T-helper 2 cell treated with Interferon-gamma antibody and Interleukin-4, amounts not matched to agents 5 μg/mL and 100 μg/mL, for 36 hours (primary cell): Measurements from ENCODE around the gene LAD1.
A peak's percentile ranks its signal among the peaks of the same experiment; 100 is the strongest.

ENCODE experiments used
- DNase-seq: peaks from one replicate; pipeline ENCODE4 v3.0.0; 2021; ENCODE audit warnings: low spot score
- H3K27ac Mint-ChIP-seq: one replicate; pipeline ENCODE4 v1.8.0; 2021; ENCODE audit warnings: mild to moderate bottlenecking, mixed read lengths
- H3K27me3 Mint-ChIP-seq: one replicate; pipeline ENCODE4 v1.8.0; 2021; ENCODE audit warnings: low read depth, mixed read lengths
- H3K36me3 Mint-ChIP-seq: one replicate; pipeline ENCODE4 v1.8.0; 2021; ENCODE audit warnings: low read depth, mixed read lengths
- H3K4me1 Mint-ChIP-seq: one replicate; pipeline ENCODE4 v1.8.0; 2021; ENCODE audit warnings: low read depth, mixed read lengths
- H3K4me3 Mint-ChIP-seq: one replicate; pipeline ENCODE4 v1.8.0; 2022; ENCODE audit warnings: mild to moderate bottlenecking, moderate library complexity, mixed read lengths
- H3K9me3 Mint-ChIP-seq: one replicate; pipeline ENCODE4 v1.8.0; 2021; ENCODE audit warnings: mixed read lengths

Gene LAD1

GRCh38 chr1:201399018-201399351, at the start of gene LAD1:
Gene LAD1 (minus strand): TSS chr1:201399324. CDS start chr1:201399306, 18 bp downstream.
- Mint-ChIP-seq H3K4me3 (no peak within 1 kb of the TSS), H3K4me1 (no peaks in the 10 kb centered on the region), H3K27me3 (peaks cover 23% of the 10 kb centered on the region), H3K9me3 (no peaks in the 10 kb centered on the region), H3K36me3 (no peaks in the 10 kb centered on the region), H3K27ac (no peak within 1 kb of the TSS)
- no peak for DNase-seq

DNA sequence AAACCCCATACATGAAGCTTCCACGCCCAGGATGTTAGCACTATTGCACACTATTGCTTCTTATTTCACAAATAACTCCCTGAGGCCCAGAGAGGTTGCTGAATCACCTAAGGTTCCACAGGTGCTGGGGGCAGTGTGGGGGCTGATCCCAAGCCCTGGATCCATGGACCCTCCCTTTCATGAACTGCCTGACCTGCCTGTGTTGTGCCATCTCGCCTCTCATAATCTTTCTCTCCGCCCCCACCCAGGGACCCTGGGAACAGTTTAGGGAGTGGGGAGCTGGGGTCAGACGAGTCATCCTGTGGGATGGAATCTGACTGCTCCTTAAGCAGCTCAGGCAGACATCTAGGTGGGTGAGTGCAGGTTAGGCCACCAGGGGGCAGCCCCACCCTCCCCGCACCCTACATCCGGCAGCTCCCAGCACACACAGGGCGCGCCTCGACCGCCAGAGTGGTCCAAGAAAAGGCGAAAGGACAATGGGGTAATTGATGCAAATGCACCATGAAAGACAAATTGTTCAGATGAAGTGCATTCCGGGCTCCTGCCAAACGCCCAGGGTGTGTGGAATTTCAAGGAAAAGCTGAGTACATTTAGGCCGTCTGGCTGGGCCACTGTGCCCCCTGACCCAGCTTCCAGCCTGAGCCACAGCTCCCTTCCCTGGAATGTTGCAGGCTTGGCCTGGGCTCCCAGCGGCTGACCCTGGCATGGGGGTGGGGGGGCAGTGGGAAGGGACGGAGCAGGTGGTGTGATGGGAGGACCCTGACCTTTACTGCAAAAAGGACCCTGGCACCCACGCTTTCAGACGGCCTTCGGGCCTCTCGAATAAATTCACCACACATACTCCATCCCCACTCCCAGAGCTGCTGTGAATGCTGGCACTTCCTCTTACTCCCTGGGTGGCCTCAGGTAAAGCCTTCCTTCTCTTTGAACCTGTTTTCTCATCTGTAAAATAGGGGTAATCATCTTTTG, 49.1 kb upstream of the LAD1 start:
- peaks cover 21% of the 10 kb centered on the region for H3K4me1 Mint-ChIP-seq
- peak; percentile 32 for DNase-seq
- no peaks in the 10 kb centered on the region for H3K36me3 Mint-ChIP-seq
- no peaks in the 10 kb centered on the region for H3K9me3 Mint-ChIP-seq
- H3K27ac Mint-ChIP-seq, result no peak overlapping the region
- no peak overlapping the region for H3K4me3 Mint-ChIP-seq
- H3K27me3 Mint-ChIP-seq, result peaks cover 18% of the 10 kb centered on the region

- H3K4me1 Mint-ChIP-seq, result peaks cover 8% of the 10 kb centered on the region
- H3K9me3 Mint-ChIP-seq, result no peaks in the 10 kb centered on the region
- no peak for DNase-seq
- no peak overlapping the region for H3K4me3 Mint-ChIP-seq
- H3K36me3 Mint-ChIP-seq, result no peaks in the 10 kb centered on the region
- no peak overlapping the region for H3K27ac Mint-ChIP-seq
- H3K27me3 Mint-ChIP-seq, result peaks cover 25% of the 10 kb centered on the region
These were observed 46.2 kb upstream of the LAD1 start for GRCh38 chr1:201445310-201445709.

- Mint-ChIP-seq H3K27me3 (peaks cover 27% of the 10 kb centered on the region), H3K4me1 (peaks cover 8% of the 10 kb centered on the region), H3K27ac (no peak overlapping the region), H3K36me3 (no peaks in the 10 kb centered on the region), H3K9me3 (no peaks in the 10 kb centered on the region), H3K4me3 (no peak overlapping the region)
- DNase-seq, result no peak
These were observed 45.7 kb upstream of the LAD1 start for GRCh38 chr1:201444792-201445191.

DNA sequence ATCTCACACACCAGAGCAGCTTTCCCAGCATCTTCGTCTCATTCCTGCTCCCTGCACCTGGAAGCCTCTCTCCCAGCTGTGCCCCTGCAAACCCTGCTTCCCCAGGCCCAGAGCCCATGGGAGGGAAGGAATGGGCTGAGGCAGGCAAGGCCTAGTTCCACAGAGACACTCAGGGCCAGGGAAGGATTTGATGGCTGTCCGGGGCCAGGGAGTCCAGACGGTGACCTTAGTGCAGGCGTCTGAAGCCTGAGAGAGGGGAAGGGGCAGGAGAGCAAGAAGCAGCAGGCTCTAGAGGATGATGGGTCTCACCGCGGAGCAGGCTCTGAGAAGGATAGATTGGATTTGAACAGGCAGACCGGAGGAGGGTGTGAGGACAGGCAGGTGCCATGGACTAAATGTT, 44.6 kb upstream of the LAD1 start:
- peaks cover 29% of the 10 kb centered on the region for H3K27me3 Mint-ChIP-seq
- DNase-seq, result no peak
- no peaks in the 10 kb centered on the region for H3K36me3 Mint-ChIP-seq
- no peak overlapping the region for H3K4me3 Mint-ChIP-seq
- H3K9me3 Mint-ChIP-seq, result no peaks in the 10 kb centered on the region
- peaks cover 8% of the 10 kb centered on the region for H3K4me1 Mint-ChIP-seq
- no peak overlapping the region for H3K27ac Mint-ChIP-seq

DNA sequence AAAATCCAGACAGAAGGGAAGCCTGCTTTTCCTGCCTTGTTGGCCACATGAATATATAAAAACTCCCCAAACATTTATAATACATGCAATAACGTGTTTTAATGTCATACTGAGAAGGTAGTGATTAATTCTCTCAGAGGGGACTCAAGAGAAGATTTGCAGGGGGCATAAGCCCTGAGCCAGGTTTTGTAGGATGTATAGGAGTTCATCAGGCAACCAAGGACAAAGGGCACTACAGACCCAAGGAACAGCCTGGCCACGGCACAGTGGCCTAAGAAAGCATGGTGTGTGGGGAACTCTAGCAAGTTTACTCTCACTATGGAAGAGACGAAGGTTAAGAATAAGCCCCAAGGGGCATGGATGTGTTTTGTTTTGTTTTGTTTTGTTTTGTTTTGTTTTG, 37.8 kb upstream of the LAD1 start:
- H3K27me3 Mint-ChIP-seq, result peaks cover 22% of the 10 kb centered on the region
- H3K27ac Mint-ChIP-seq, result no peak overlapping the region
- no peaks in the 10 kb centered on the region for H3K9me3 Mint-ChIP-seq
- peaks cover 4% of the 10 kb centered on the region for H3K4me1 Mint-ChIP-seq
- H3K4me3 Mint-ChIP-seq, result no peak overlapping the region
- no peaks in the 10 kb centered on the region for H3K36me3 Mint-ChIP-seq
- no peak for DNase-seq

DNA sequence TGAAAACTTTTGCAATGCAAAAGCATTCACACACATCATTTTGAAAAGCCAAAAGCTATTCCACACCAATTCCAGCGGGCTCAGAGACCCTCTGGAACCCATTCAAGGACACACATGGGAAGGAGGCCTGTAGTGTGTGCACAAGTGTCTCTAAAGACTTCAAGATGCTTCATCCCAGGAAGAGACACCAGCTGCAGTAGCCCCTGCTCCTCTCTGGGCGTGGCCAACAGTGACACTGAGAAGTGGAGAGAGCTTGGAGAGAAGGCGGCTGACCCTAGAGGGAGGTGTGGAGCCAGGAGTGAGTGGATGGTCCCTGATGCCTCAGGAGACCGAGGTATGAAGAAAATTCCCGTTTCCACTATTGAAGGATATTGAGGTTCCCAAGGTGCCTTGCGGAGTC, 37.3 kb upstream of the LAD1 start:
- H3K9me3 Mint-ChIP-seq, result no peaks in the 10 kb centered on the region
- H3K27ac Mint-ChIP-seq, result no peak overlapping the region
- peaks cover 4% of the 10 kb centered on the region for H3K4me1 Mint-ChIP-seq
- no peak overlapping the region for H3K4me3 Mint-ChIP-seq
- H3K36me3 Mint-ChIP-seq, result no peaks in the 10 kb centered on the region
- DNase-seq, result no peak
- peaks cover 19% of the 10 kb centered on the region for H3K27me3 Mint-ChIP-seq

DNA sequence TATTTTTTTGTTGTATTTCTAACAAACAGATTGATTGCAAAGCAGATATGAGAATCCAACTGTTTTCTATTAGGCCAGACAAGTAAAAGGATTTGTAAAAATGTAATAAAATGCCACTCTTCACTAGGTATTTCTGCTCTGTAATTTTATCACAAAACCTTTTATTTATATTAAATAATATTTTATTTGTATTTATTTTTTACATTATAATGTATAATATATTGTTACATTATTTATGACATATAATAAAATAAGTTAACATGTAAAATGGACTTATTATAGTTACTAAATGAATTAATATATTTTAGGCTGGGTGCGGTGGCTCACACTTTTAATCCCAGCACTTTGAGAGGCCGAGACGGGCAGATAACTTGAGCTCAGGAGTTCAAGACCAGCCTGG, 35.1 kb upstream of the LAD1 start:
- Mint-ChIP-seq H3K27ac (no peak overlapping the region), H3K9me3 (no peaks in the 10 kb centered on the region), H3K4me3 (no peak overlapping the region), H3K4me1 (peaks cover 4% of the 10 kb centered on the region), H3K36me3 (no peaks in the 10 kb centered on the region), H3K27me3 (peaks cover 9% of the 10 kb centered on the region)
- DNase-seq, result no peak

GRCh38 chr1:201433609-201434008, 34.5 kb upstream of the LAD1 start:
- Mint-ChIP-seq H3K27ac (no peak overlapping the region), H3K36me3 (no peaks in the 10 kb centered on the region), H3K27me3 (peaks cover 9% of the 10 kb centered on the region), H3K4me1 (peaks cover 4% of the 10 kb centered on the region), H3K4me3 (no peak overlapping the region), H3K9me3 (no peaks in the 10 kb centered on the region)
- DNase-seq, result no peak

DNA sequence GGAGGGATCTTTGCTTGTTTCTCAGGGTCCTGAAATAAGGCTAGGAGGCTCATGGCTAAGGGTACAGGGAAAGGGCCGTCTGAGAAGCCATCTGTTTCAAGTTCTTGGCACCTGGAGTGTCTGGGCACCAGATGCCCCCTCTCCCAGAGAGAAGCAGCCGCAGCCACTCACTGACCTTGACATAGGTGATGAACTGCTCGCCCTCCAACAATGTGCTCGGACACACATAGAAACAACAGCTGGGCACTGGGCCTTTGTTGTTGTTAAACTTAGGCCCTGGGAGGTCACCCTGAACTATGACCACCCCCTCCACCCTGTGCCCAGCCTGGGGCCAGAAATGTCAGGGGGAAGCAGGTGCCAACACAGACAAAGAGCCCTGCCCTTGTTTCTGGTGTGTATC, 31.7 kb upstream of the LAD1 start:
- H3K27me3 Mint-ChIP-seq, result peaks cover 2% of the 10 kb centered on the region
- H3K36me3 Mint-ChIP-seq, result no peaks in the 10 kb centered on the region

DNA sequence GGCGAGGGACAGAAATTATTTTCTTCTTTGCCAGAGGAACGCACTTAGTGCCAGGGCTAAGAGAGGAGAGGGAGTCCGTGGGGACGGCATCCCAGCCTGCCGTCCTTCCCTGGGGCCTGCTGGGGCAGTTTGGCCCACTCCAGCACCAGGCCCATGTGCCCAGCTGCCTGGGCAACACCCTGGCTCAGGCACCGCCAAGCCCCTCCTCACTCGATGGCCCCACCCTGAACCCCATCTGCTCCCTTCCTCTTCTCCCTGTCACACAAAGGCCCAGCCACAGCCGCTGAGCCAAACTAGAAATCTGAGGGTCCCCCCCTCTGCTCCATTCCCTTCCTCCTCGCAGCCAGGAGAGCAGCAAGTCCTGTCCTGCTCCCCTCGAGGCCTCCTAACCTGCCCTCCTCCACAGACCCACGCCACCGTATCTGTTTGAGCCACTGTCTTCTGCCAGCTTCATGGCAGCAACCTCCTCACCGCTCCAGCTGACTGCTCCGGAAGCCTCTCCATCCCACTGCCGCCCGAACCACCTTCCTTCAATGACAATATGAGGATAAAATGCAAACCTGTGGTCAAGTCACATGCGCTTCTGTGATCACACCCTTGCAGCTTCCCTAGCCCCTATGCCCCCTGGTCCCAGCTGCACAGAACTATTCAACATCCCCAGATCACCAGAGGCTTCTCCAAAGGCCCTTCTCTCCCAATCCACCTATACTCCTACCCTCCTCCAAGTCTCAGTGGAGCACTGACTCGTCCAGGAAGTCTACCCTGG, 30.8 kb upstream of the LAD1 start:
- no peak overlapping the region for H3K4me3 Mint-ChIP-seq
- DNase-seq, result no peak
- no peaks in the 10 kb centered on the region for H3K4me1 Mint-ChIP-seq
- H3K27me3 Mint-ChIP-seq, result no peaks in the 10 kb centered on the region
- no peaks in the 10 kb centered on the region for H3K9me3 Mint-ChIP-seq
- H3K27ac Mint-ChIP-seq, result no peak overlapping the region
- no peaks in the 10 kb centered on the region for H3K36me3 Mint-ChIP-seq

More for the DNA sequence above, 31.7 kb upstream of the LAD1 start:
- no peak for DNase-seq
- H3K27ac Mint-ChIP-seq, result no peak overlapping the region
- no peaks in the 10 kb centered on the region for H3K9me3 Mint-ChIP-seq
- peaks cover 1% of the 10 kb centered on the region for H3K4me1 Mint-ChIP-seq
- H3K4me3 Mint-ChIP-seq, result no peak overlapping the region

- no peaks in the 10 kb centered on the region for H3K36me3 Mint-ChIP-seq
- no peaks in the 10 kb centered on the region for H3K9me3 Mint-ChIP-seq
- DNase-seq, result no peak
- no peak overlapping the region for H3K4me3 Mint-ChIP-seq
- H3K4me1 Mint-ChIP-seq, result no peaks in the 10 kb centered on the region
- no peaks in the 10 kb centered on the region for H3K27me3 Mint-ChIP-seq
- no peak overlapping the region for H3K27ac Mint-ChIP-seq
These were observed 28.8 kb upstream of the LAD1 start for GRCh38 chr1:201427963-201428362.

- no peaks in the 10 kb centered on the region for H3K36me3 Mint-ChIP-seq
- H3K27me3 Mint-ChIP-seq, result no peaks in the 10 kb centered on the region
- H3K4me3 Mint-ChIP-seq, result no peak overlapping the region
- no peaks in the 10 kb centered on the region for H3K9me3 Mint-ChIP-seq
- no peak overlapping the region for H3K27ac Mint-ChIP-seq
- no peaks in the 10 kb centered on the region for H3K4me1 Mint-ChIP-seq
- DNase-seq, result no peak
These were observed 27.6 kb upstream of the LAD1 start for GRCh38 chr1:201426479-201427310.

DNA sequence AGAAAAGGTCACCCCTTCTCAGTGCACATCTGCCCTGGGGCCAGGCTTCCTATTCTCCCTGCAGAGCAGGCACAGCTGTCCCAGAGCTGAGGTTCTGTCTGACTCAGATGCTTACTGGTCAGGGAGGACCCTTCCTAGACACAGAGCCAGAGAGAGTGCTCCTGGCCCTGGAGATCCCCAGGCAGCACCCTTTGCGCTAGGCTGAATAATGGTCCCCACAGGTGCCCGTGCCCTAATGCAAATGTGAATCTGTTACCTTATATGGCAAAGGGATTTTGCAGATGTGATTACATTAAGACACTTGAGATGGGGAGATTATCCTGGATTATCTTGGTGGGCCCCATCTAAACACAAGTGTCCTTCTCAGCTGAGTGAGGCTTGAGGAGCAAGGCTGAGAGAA, 25.0 kb upstream of the LAD1 start:
- Mint-ChIP-seq H3K36me3 (no peaks in the 10 kb centered on the region), H3K4me3 (no peak overlapping the region), H3K27ac (no peak overlapping the region), H3K9me3 (no peaks in the 10 kb centered on the region), H3K27me3 (peaks cover under 1% of the 10 kb centered on the region), H3K4me1 (no peaks in the 10 kb centered on the region)
- no peak for DNase-seq
